ENCODE results near the gene PHF11. TPM values are rescaled to one million over a fixed set of nuclear protein-coding genes. Genes with fewer than 3 reads are reported as not detected.

Gene PHF11
- polyA plus RNA-seq, 3 donors, result 63.4 to 68.8 (median 68.4) TPM

DNA sequence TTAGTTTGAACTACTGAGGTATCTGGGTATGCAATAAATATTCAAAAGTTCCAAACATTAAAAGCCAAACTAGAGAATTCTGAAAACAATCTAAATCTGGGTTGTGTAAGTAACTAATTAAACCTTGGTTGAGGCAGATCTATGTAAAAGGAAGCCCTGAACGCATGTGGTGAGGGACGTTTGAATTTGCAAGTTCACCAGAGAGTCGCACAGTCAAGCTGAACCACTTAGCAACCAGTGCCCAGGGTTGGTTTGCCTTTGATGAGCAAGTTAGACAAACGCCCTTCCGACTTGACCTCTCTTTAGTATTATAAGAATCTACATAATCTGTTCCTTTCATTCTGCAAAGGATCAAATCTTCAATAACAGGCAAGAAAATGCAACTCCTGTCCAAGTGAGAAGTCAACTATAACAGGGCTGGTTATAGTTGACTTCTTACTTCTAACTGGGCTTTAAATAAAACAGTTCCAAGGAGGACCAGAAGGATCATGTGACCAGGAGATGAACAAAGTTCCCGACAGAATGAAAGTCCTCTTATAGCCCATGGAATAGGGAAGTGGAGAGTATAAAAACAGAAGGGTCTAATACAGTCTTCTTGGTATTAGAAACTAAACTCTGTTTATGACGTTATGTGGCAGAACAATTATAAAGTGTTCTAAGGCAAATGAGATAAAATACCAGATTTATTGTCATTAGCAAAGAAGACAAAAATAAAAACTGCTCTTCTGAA is 40.6 kb downstream of the PHF11 start:
- intact Hi-C loops (cut with micrococcal nuclease), result no loop called here
- Histone ChIP-seq H3K4me2 (replicated peaks; ENCODE audit: extremely low read depth, low read length, poor library complexity, severe bottlenecking) (no peak overlapping the region), H3K36me3 (replicated peaks in 1 of 2; ENCODE audit: control insufficient read depth in 1 of 2, insufficient read depth in 2 of 2, low read length in 2 of 2) (peaks cover 8 to 38% of the 10 kb centered on the region in 2 donors), H2AFZ (ENCODE audit: insufficient read depth, low read depth, low read length, poor library complexity, severe bottlenecking) (no peak overlapping the region), H3K27me3 (ENCODE audit: control insufficient read depth in 2 of 2, insufficient read depth in 2 of 2, low read length in 2 of 2) (no peaks in the 10 kb centered on the region), H3K27ac (ENCODE audit: low read depth in 1 of 2, low read length in 2 of 2) (no peak overlapping the region), H3K9me3 (replicated peaks in 1 of 2; ENCODE audit: control insufficient read depth in 1 of 2, insufficient read depth in 1 of 2, low read length in 2 of 2) (no peaks in the 10 kb centered on the region), H4K20me1 (ENCODE audit: insufficient read depth, low read length) (no peaks in the 10 kb centered on the region), H3K4me1 (ENCODE audit: control insufficient read depth in 1 of 2, insufficient read depth in 2 of 2, low read length in 2 of 2) (peaks cover 26 to 31% of the 10 kb centered on the region in 2 donors), H3K9ac (ENCODE audit: insufficient read depth, low read length, poor library complexity, severe bottlenecking) (no peak overlapping the region), H3K4me3 (replicated peaks in 1 of 3; ENCODE audit: low read depth in 2 of 3, low read length in 3 of 3) (no peak overlapping the region), H3K79me2 (ENCODE audit: insufficient read depth, low read length) (no peaks in the 10 kb centered on the region)
- Mint-ChIP-seq H3K27ac (peak overlapping the region in 1 of 7 donors; percentile 9), H3K4me3 (no peak overlapping the region), H3K4me1 (peaks cover 26% of the 10 kb centered on the region), H3K36me3 (peaks cover 41 to 58% of the 10 kb centered on the region in 2 donors), H3K9me3 (peaks cover 0 to 3% (median 0%) of the 10 kb centered on the region in 7 donors), H3K27me3 (ENCODE audit: low read depth in 3 of 3) (no peaks in the 10 kb centered on the region)
- TF ChIP-seq, protein P1, sequence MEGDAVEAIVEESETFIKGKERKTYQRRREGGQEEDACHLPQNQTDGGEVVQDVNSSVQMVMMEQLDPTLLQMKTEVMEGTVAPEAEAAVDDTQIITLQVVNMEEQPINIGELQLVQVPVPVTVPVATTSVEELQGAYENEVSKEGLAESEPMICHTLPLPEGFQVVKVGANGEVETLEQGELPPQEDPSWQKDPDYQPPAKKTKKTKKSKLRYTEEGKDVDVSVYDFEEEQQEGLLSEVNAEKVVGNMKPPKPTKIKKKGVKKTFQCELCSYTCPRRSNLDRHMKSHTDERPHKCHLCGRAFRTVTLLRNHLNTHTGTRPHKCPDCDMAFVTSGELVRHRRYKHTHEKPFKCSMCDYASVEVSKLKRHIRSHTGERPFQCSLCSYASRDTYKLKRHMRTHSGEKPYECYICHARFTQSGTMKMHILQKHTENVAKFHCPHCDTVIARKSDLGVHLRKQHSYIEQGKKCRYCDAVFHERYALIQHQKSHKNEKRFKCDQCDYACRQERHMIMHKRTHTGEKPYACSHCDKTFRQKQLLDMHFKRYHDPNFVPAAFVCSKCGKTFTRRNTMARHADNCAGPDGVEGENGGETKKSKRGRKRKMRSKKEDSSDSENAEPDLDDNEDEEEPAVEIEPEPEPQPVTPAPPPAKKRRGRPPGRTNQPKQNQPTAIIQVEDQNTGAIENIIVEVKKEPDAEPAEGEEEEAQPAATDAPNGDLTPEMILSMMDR (IDR thresholded peaks at IDR 0.05), result no peak
- peak in 2 of 3 donors; percentile 46 to 48 for DNase-seq
- WGBS (ENCODE audit: insufficient coverage), result no CpG with 5 or more reads among the region's 7 CpGs

DNA sequence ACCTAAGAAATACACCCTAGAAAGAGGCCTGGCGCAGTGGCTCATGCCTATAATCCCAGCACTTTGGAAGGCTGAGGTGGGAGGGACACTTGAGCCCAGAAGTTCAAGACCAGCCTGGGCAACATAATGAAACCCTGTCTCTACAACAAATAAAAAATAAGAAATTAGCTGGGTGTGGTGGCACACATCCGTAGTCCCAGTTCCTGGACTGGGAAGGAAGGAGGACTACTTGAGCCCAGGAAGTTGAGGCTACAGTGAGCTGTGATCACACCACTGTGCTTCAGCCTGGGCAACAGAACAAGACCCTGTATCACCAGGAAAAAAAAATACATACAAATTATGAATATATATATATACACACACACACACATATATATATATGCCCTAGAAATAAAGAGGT is 42.7 kb downstream of the PHF11 start:
- no peaks in the 10 kb centered on the region for H3K79me2 ChIP-seq (ENCODE audit: insufficient read depth, low read length)
- intact Hi-C loops (cut with micrococcal nuclease), result no loop called here
- H3K27me3 ChIP-seq (ENCODE audit: control insufficient read depth in 2 of 2, insufficient read depth in 2 of 2, low read length in 2 of 2), result no peaks in the 10 kb centered on the region
- no peak overlapping the region for H2AFZ ChIP-seq (ENCODE audit: insufficient read depth, low read depth, low read length, poor library complexity, severe bottlenecking)
- H3K4me1 ChIP-seq (ENCODE audit: control insufficient read depth in 1 of 2, insufficient read depth in 2 of 2, low read length in 2 of 2), result peaks cover 16 to 26% of the 10 kb centered on the region in 2 donors
- no peaks in the 10 kb centered on the region for H4K20me1 ChIP-seq (ENCODE audit: insufficient read depth, low read length)
- no peak overlapping the region for H3K27ac ChIP-seq (ENCODE audit: low read depth in 1 of 2, low read length in 2 of 2)
- H3K27ac Mint-ChIP-seq, result no peak overlapping the region
- H3K9me3 ChIP-seq (replicated peaks in 1 of 2; ENCODE audit: control insufficient read depth in 1 of 2, insufficient read depth in 1 of 2, low read length in 2 of 2), result no peaks in the 10 kb centered on the region
- WGBS (ENCODE audit: insufficient coverage), result no CpG with 5 or more reads among the region's 2 CpGs
- no peak overlapping the region for H3K4me3 ChIP-seq (replicated peaks in 1 of 3; ENCODE audit: low read depth in 2 of 3, low read length in 3 of 3)
- DNase-seq, result no peak
- H3K4me1 Mint-ChIP-seq, result peaks cover 26% of the 10 kb centered on the region
- peaks cover 8 to 49% of the 10 kb centered on the region in 2 donors for H3K36me3 ChIP-seq (replicated peaks in 1 of 2; ENCODE audit: control insufficient read depth in 1 of 2, insufficient read depth in 2 of 2, low read length in 2 of 2)
- H3K36me3 Mint-ChIP-seq, result peaks cover 35 to 62% of the 10 kb centered on the region in 2 donors
- TF ChIP-seq, protein P1 (IDR thresholded peaks at IDR 0.05), result no peak
- no peak overlapping the region for H3K4me2 ChIP-seq (replicated peaks; ENCODE audit: extremely low read depth, low read length, poor library complexity, severe bottlenecking)
- H3K9ac ChIP-seq (ENCODE audit: insufficient read depth, low read length, poor library complexity, severe bottlenecking), result no peak overlapping the region
- no peaks in the 10 kb centered on the region for H3K27me3 Mint-ChIP-seq (ENCODE audit: low read depth in 3 of 3)
- no peaks in the 10 kb centered on the region for H3K9me3 Mint-ChIP-seq
- H3K4me3 Mint-ChIP-seq, result no peak overlapping the region

Data from CD14-positive monocyte (primary cell).